PC-9 (cell line): ENCODE data around the gene WSCD1.

Experiments used
- EZH2 ChIP-seq: fragments of 200-600 bp; sonication (generic); IDR thresholded peaks from 2 replicates; pipeline ENCODE4 v1.8.0; 2017; ENCODE audit warnings: antibody characterized with exemption, low read depth
- TF ChIP-seq, protein P1 (sequence below): fragments of 200-600 bp; sonication (generic); conservative IDR thresholded peaks from 2 replicates; pipeline ENCODE4 v1.6.1; 2017; ENCODE audit warnings: mixed run types, antibody characterized with exemption, mild to moderate bottlenecking, moderate library complexity

DNA sequence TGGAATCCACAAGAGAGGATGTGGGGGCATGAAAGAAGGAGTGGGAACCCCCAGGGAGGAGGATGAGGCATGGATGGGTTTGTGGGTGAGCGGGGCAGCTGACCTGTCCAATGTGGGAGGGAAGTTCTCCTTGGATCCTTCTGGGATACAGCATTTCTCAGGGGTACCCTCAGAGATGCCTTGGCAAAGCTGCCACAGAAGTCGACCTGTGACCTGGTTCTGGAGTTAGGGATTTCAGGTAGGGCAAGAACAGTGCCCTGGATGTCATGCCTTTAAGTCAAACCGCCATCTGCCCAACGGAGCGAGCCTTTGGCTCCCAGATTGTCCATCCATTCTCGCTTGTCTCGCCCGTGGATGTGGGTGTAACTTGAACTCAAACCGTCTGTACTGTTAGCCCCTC is 30.0 kb downstream of the WSCD1 start:
- TF ChIP-seq, protein P1, sequence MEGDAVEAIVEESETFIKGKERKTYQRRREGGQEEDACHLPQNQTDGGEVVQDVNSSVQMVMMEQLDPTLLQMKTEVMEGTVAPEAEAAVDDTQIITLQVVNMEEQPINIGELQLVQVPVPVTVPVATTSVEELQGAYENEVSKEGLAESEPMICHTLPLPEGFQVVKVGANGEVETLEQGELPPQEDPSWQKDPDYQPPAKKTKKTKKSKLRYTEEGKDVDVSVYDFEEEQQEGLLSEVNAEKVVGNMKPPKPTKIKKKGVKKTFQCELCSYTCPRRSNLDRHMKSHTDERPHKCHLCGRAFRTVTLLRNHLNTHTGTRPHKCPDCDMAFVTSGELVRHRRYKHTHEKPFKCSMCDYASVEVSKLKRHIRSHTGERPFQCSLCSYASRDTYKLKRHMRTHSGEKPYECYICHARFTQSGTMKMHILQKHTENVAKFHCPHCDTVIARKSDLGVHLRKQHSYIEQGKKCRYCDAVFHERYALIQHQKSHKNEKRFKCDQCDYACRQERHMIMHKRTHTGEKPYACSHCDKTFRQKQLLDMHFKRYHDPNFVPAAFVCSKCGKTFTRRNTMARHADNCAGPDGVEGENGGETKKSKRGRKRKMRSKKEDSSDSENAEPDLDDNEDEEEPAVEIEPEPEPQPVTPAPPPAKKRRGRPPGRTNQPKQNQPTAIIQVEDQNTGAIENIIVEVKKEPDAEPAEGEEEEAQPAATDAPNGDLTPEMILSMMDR = no peak
- no peak for TF ChIP-seq EZH2
